HepG2 (cell line): Measurements from ENCODE around the gene DACT2. TPM values are rescaled to one million over a fixed set of nuclear protein-coding genes. Genes with fewer than 3 reads are reported as not detected.
A peak's percentile ranks its signal among the peaks of the same experiment; 100 is the strongest.

Source experiments
- AGO1 ChIP-seq: fragments of 200-400 bp; formaldehyde crosslinking; IDR thresholded peaks from 2 replicates; pipeline ENCODE4 v1.6.1; 2017; ENCODE audit warnings: mild to moderate bottlenecking, low read depth, low read length, moderate library complexity; ENCODE audit not compliant: poor library complexity, severe bottlenecking
- CEBPB ChIP-seq: IDR thresholded peaks from 2 replicates; pipeline ENCODE4 v1.6.1; 2011; ENCODE audit warnings: low read depth, low read length, improper control_type of control experiment, borderline replicate concordance
- HNRNPK ChIP-seq: fragments of 200-400 bp; formaldehyde crosslinking; IDR thresholded peaks from 2 replicates; pipeline ENCODE4 v1.6.1; 2018; ENCODE audit warnings: low read length, low read depth, moderate library complexity, mild to moderate bottlenecking; ENCODE audit not compliant: poor library complexity, severe bottlenecking
- NCOA1 ChIP-seq: sonication (generic); formaldehyde crosslinking; IDR thresholded peaks from 2 replicates; pipeline ENCODE4 v1.9.0; 2021; ENCODE audit warnings: missing genetic modification reagents
- NFRKB ChIP-seq: fragments of 450-650 bp; IDR thresholded peaks from 2 replicates; pipeline ENCODE4 v1.6.1; 2017
- NR2F1 ChIP-seq, 2 experiments: fragments of 450-650 bp in 1 of 2; formaldehyde crosslinking in 1 of 2; IDR thresholded peaks; 2 replicates each; pipeline versions ENCODE4 v1.5.0 to v1.6.1; 2016 to 2020; ENCODE audit warnings: mild to moderate bottlenecking in 1 of 2, missing compliant biosample characterization in 1 of 2, missing genetic modification reagents in 1 of 2, moderate library complexity in 1 of 2
- PHF20 ChIP-seq: sonication (generic); formaldehyde crosslinking; IDR thresholded peaks from 2 replicates; pipeline ENCODE4 v1.5.0; 2020; ENCODE audit warnings: mild to moderate bottlenecking, missing genetic modification reagents
- RAD51 ChIP-seq: fragments of 450-650 bp; IDR thresholded peaks from 2 replicates; pipeline ENCODE4 v1.6.1; 2016; ENCODE audit warnings: borderline replicate concordance
- SALL2 ChIP-seq: sonication (generic); formaldehyde crosslinking; IDR thresholded peaks from 2 replicates; pipeline ENCODE4 v1.8.1; 2023; ENCODE audit warnings: mild to moderate bottlenecking, missing genetic modification reagents, inconsistent platforms
- SP5 ChIP-seq: IDR thresholded peaks from 2 replicates; pipeline ENCODE4 v1.6.1; 2016; ENCODE audit warnings: low read depth, borderline replicate concordance
- TCF7L2 ChIP-seq: IDR thresholded peaks from 2 replicates; pipeline ENCODE4 v1.6.1; 2011; ENCODE audit warnings: mild to moderate bottlenecking, low read depth, low read length, moderate library complexity
- TEAD3 ChIP-seq: optimal IDR thresholded peaks from 2 replicates; pipeline ENCODE3; 2016; ENCODE audit warnings: borderline replicate concordance
- ZBTB38 ChIP-seq: sonication (generic); formaldehyde crosslinking; IDR thresholded peaks from 2 replicates; pipeline ENCODE4 v1.5.1; 2020; ENCODE audit warnings: mild to moderate bottlenecking, missing genetic modification reagents
- ZNF383 ChIP-seq: sonication (generic); formaldehyde crosslinking; IDR thresholded peaks from 2 replicates; pipeline ENCODE4 v1.4.0; 2020; ENCODE audit warnings: missing genetic modification reagents, mild to moderate bottlenecking, borderline replicate concordance
- ZNF556 ChIP-seq: sonication (generic); formaldehyde crosslinking; IDR thresholded peaks from 2 replicates; pipeline ENCODE4 v1.4.0; 2020; ENCODE audit warnings: mild to moderate bottlenecking, missing genetic modification reagents, borderline replicate concordance
- ZNF766 ChIP-seq: sonication (generic); formaldehyde crosslinking; IDR thresholded peaks from 2 replicates; pipeline ENCODE4 v1.5.0; 2020; ENCODE audit warnings: missing genetic modification reagents, borderline replicate concordance
- ZNF773 ChIP-seq: sonication (generic); formaldehyde crosslinking; IDR thresholded peaks from 2 replicates; pipeline ENCODE4 v1.4.0; 2020; ENCODE audit warnings: missing genetic modification reagents, borderline replicate concordance
- ZNF792 ChIP-seq: IDR thresholded peaks from 2 replicates; pipeline ENCODE4 v1.6.1; 2016
- polyA plus RNA-seq, 8 experiments: library from polyadenylated mRNA; depleted of rRNA in 3 of 8; stranded (reverse) in 7 of 8; unstranded in 1 of 8; fragments of >200 nt; fragmentation: Illumina TruSeq in 4 of 8; extraction: Trizol in 4 of 8; gene quantifications; 2 replicates each; pipeline versions ENCODE4 v1.2.1 to v1.2.3, GENCODE V29; 2011 to 2016; ENCODE audit warnings: low read depth in 4 of 8, missing spikeins in 1 of 8, mixed read lengths in 1 of 8; ENCODE audit not compliant: insufficient read depth in 1 of 8
- total RNA-seq, 5 experiments: library from RNA; depleted of rRNA; stranded (reverse); fragments of >200 nt; fragmentation: Illumina TruSeq; extraction: Trizol; gene quantifications; 2 replicates each; pipeline ENCODE4 v1.2.3, GENCODE V29; 2016; ENCODE audit warnings: low read depth in 1 of 5
- TF ChIP-seq, protein P1 (sequence below): sonication (generic); formaldehyde crosslinking; IDR thresholded peaks from 2 replicates; pipeline ENCODE4 v1.9.0; 2022; ENCODE audit warnings: low read depth, missing genetic modification reagents
- TF ChIP-seq, protein P2 (sequence below): sonication (generic); formaldehyde crosslinking; IDR thresholded peaks from 2 replicates; pipeline ENCODE4 v1.4.0; 2020; ENCODE audit warnings: missing genetic modification reagents, borderline replicate concordance
- TF ChIP-seq, protein P3 (sequence below): sonication (generic); formaldehyde crosslinking; conservative IDR thresholded peaks from 2 replicates; pipeline ENCODE4 v1.4.0; 2020; ENCODE audit warnings: missing genetic modification reagents

Gene DACT2
- total and polyA plus RNA-seq, 2 of the 13 experiments (the other 11 are each of a cell fraction or from before 2014, with no cell fraction given): 0.15 TPM; not detected in 1

DNA sequence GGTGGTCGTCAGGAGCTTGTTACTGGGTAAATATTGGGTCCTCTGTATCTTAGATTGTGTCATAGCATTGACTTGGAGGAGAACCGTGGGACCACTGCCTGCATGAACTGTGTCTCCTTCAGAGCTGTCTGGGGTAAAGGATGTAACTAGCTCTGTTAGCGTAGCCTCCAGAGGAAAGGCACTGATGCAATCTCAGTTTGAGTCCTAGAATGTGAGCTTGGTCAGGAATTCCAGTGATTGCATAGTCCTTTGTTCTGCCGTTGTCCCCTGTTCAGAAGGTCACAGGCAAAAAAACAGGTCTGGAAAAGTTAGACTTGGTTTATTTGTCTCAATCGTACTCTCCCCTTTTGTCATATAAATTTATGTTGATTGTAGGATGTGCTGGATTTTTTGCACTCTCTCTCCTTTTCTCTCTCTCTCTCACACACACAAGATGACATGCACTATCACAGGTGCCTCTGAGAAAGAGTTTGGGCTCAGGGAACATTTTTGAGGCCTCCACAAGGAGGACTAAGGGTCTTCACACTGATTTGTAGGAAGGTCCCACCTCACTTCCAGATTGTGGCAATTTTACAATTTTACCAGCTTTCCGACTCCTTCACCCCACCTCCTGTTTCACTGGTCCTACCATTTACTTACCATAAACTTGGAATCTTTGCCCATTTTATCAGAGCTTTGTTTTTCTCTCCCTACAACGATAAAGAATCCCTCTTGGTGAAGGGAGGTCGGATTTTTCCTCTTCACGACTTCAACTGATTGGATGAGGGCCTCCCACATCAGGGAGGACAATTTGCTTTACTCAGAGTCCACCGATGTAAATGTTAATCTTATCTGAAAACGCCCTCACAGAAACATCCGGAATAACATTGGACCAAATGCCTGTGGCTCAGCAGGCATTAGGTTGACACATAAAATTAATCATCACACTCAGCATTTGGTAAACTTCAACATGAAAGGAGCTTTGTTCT lies 7.0 kb upstream of the DACT2 start (continued):
- TF ChIP-seq, protein P1, sequence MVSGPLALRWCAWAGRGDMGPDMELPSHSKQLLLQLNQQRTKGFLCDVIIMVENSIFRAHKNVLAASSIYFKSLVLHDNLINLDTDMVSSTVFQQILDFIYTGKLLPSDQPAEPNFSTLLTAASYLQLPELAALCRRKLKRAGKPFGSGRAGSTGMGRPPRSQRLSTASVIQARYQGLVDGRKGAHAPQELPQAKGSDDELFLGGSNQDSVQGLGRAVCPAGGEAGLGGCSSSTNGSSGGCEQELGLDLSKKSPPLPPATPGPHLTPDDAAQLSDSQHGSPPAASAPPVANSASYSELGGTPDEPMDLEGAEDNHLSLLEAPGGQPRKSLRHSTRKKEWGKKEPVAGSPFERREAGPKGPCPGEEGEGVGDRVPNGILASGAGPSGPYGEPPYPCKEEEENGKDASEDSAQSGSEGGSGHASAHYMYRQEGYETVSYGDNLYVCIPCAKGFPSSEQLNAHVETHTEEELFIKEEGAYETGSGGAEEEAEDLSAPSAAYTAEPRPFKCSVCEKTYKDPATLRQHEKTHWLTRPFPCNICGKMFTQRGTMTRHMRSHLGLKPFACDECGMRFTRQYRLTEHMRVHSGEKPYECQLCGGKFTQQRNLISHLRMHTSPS (CRISPR knock-in tag): no peak
- TF ChIP-seq NFRKB (no peak), AGO1 (no peak), ZNF773 (no peak), ZBTB38 (CRISPR knock-in tag) (0 out of 2 replicates have a peak, but pooled peaks have one; percentile 53), ZNF792 (CRISPR knock-in tag) (no peak; the same call in 1 of the 2 replicates), SP5 (CRISPR knock-in tag) (peak; percentile 65; the same call in 1 of the 2 replicates), ZNF556 (CRISPR knock-in tag) (peak; percentile 58; the same call in 1 of the 2 replicates), CEBPB (peak; percentile 99), HNRNPK (no peak), NCOA1 (no peak), TEAD3 (CRISPR knock-in tag) (peak; percentile 99), RAD51 (no peak), SALL2 (CRISPR knock-in tag) (no peak), PHF20 (CRISPR knock-in tag) (peak; percentile 48; the same call in 1 of the 2 replicates), NR2F1 (CRISPR knock-in tag; IDR thresholded peaks at IDR 0.05) (peak; percentile 83 to 85), ZNF766 (CRISPR knock-in tag) (no peak), TCF7L2 (no peak; the same call in 1 of the 2 replicates), ZNF383 (CRISPR knock-in tag) (no peak)
- TF ChIP-seq, protein P2, sequence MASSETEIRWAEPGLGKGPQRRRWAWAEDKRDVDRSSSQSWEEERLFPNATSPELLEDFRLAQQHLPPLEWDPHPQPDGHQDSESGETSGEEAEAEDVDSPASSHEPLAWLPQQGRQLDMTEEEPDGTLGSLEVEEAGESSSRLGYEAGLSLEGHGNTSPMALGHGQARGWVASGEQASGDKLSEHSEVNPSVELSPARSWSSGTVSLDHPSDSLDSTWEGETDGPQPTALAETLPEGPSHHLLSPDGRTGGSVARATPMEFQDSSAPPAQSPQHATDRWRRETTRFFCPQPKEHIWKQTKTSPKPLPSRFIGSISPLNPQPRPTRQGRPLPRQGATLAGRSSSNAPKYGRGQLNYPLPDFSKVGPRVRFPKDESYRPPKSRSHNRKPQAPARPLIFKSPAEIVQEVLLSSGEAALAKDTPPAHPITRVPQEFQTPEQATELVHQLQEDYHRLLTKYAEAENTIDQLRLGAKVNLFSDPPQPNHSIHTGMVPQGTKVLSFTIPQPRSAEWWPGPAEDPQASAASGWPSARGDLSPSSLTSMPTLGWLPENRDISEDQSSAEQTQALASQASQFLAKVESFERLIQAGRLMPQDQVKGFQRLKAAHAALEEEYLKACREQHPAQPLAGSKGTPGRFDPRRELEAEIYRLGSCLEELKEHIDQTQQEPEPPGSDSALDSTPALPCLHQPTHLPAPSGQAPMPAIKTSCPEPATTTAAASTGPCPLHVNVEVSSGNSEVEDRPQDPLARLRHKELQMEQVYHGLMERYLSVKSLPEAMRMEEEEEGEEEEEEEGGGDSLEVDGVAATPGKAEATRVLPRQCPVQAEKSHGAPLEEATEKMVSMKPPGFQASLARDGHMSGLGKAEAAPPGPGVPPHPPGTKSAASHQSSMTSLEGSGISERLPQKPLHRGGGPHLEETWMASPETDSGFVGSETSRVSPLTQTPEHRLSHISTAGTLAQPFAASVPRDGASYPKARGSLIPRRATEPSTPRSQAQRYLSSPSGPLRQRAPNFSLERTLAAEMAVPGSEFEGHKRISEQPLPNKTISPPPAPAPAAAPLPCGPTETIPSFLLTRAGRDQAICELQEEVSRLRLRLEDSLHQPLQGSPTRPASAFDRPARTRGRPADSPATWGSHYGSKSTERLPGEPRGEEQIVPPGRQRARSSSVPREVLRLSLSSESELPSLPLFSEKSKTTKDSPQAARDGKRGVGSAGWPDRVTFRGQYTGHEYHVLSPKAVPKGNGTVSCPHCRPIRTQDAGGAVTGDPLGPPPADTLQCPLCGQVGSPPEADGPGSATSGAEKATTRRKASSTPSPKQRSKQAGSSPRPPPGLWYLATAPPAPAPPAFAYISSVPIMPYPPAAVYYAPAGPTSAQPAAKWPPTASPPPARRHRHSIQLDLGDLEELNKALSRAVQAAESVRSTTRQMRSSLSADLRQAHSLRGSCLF: no peak
- TF ChIP-seq, protein P3, sequence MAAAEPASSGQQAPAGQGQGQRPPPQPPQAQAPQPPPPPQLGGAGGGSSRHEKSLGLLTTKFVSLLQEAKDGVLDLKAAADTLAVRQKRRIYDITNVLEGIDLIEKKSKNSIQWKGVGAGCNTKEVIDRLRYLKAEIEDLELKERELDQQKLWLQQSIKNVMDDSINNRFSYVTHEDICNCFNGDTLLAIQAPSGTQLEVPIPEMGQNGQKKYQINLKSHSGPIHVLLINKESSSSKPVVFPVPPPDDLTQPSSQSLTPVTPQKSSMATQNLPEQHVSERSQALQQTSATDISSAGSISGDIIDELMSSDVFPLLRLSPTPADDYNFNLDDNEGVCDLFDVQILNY (CRISPR knock-in tag): no peak
